RKO (cell line): Measurements from ENCODE around the gene TEAD4.

Experiments used
- DNase-seq: peaks from one replicate; pipeline ENCODE4 v3.0.0-alpha.2; 2016; ENCODE audit warnings: low spot score

The TEAD4 gene

DNA sequence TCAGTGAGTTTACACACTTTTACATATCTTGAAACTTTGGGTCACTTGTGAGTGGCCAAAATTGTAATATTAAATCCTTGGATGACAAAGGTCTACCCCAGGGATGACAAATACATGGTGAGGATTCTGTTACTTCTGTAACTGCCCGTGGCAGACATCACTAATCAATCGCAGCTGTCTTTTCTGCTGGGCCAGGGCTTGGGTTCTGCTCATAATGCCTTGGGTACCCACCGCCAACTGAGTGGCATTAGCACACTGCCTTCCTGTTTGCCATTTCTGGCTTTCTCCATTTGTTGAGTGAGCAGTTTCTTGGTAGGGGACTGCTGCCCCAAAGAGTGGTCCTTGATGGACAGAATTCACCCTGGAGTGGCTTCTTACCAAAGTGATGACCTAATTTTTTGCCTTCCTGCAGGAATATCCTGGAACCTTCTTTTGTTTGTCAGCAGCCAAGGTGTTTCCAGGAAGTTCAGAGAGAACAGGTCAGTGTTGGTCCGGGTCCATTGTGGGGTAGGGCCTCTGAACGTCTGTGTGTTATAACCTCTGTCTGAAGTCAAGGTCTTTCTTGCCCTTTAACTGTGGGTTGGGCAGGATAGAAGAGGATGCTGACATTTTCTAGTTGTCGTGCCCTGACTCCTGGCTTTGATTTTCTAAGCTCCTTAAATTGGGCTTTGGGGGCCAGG, 124.2 kb downstream of the TEAD4 start:
- DNase-seq: no peak

DNA sequence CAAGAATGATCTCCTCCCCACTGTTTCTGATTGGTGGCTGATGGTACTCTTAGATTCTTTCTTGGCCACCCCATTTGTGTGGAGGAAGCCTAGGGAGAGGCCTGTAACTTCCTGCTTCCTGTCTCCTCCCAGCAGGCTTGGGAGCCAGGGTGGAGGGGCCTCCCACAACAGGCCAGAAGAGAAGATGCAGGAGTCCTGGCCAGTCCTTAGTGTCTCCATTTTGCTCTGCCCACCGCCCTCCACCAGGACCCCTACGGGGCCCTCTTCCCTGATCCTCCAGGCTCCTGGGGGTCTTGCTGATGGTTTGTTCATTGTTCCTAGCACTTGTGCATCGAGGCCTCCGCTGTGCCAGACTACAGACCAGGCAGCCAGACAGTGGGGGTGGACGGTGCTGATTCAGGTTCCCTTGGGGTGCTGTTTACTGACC, 124.7 kb downstream of the TEAD4 start:
- no peak for DNase-seq

DNA sequence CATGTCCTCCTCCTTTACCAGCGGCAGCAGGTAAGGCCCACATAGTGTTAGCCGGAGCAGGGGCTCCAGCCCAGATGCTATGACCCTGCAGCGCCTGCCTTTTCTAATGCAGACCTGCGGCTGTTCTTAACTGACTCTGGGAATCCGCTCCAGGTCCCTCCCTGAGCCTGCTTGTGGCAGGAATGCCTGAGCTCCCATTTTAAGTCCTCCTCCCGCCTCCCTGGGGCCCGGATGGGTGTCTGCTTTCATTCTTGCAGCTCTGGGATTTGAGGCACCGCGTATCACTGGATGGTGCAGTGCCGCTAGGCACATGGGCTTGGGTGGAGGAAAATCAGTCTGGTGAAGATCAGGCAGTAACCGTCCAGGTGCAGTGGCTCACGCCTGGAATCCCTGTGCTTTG, 125.5 kb downstream of the TEAD4 start:
- DNase-seq: no peak

DNA sequence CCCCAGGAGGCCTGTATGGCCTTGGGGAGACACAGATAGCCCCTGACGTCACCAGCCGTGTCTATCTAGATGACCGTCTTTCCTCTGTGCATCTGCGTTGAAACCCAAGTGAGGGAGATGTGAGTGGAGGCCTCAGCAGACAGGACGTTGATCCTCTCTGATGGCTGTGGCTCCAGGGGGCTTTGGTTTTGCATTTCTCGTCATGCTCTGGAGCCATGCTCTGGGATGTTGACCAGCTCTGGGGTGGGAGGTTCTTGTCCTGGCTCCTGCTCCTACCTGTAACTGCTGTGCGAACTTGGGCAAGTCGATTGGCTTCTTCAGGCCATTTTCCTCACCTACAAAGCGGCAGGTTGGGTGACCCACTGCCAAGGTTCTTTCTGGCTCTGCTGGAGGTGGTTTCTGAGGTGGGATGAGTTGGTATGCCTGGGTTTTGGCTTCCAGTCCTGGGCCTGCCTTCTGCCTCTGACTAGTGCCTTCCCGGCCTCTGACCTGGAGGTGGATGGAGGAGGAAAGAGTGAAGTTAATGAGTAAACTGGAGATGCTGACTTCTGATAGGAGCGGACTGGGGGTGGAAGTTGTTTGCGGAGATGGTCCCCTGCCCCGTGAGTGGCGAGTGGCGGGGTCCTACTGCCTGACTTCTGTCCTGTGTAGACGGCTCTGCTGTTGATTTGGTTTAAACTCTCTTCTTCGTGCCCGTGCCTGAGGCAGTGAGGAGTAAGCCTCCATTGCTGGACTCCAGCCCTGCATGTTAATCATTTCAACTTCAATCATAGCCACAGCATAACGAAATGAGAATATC, 126.3 kb downstream of the TEAD4 start:
- DNase-seq: no peak

DNA sequence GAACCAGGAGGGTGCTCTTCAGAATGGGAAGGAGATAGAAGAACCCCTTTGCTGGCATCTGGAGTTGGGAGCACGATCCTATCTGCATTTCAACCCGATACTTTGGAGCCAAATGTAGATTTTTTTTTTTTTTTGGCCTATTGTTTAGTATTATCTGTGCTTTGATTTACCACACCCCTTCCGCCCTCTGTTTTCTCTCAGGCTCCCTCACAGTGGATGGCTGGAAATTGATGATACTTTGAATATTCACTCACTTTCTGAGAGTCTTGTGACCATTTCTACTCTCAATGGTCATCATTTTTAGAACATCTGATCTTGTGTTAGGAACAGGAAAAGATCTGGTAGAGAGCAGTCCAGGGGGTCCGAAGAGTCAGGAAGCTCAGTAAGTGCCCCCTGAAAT, 127.0 kb downstream of the TEAD4 start:
- no peak for DNase-seq

DNA sequence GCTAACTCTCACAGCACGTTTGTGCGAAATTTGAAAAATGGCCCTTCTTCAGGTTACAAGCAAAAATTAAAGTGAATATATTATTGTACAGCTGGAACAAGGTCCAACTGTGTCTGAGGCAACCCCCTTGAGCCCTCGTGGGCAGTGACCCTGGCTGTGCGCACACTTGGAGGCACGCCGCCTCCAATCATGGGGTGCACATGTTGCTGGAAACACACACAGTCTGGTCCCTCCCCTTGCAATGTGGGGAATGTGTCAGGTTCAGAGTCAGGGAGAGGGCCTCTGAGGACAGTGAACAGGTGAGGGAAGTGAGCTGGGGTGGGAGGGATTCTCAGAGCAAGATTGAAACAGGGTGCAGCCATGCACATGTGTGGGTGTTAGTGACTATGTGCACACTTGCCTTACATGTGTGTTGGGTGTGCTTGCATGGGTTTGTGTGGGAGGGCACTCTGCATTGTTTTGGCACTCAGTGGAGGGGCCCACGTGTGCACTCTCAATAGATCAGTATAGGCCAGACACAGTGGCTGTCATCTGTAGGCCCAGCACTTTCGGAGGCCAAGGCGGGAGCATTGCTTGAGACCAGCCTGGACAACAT, 127.6 kb downstream of the TEAD4 start:
- no peak for DNase-seq

DNA sequence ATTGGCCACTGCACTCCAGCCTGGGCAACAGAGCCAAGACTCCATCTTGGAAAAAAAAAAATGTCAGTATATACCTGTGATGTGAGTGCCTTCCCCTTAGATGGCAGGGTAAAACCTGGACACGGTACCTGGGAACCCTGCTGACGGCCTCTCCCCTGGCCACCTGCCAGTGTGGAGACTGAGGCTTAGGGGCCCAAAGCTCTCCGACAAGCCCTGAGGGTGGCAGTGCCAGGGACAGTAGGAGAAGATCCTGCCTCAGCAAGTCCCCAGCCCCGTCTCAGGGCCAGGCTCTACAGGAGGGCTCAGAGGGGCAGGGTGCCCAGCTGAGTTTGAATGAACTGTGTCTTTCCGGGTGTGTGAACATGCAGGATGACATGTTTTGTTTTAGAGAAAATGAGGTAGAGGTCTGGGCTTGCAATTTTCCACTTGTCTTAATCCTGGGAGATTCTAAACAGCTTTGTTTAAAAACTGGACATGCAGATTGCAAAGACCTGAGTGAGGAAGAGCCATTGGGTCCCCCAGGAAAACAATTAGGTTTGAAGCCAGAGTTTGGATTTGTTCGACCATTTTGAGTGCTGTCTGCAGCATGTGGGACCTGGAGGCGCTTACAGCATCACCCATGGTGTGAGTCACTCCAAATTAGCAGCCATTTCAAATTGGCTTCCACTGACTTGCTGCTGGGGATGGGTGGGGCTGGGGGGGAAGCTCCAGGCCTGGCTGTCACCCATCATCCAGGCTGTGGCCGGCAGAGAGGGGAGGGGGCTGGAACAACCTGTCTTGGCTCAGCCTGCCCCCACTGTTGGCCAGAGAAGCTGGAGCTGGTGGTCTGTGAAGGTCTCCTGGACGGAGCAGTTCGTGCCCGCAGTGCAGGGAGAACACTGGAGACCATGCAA, 128.8 kb downstream of the TEAD4 start:
- DNase-seq: no peak

DNA sequence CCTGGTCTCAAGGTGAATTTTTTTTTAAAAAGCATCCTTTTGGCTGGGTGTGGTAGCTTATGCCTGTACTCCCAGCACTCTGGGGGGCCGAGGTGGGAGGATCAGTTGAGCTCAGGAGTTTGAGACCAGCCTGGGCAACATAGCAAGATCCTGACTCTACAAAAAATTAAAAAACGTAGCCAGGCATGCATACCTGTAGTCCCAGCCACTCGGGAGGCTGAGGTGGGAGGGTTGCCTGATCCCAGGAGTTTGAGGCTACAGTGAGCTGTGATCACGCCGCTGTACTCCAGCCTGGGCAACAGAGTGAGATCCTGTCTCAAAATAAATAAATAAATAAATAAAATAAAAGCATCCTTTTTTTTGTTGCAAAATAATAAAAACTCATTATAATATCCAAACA, 130.4 kb downstream of the TEAD4 start:
- no peak for DNase-seq
